ENCODE results near the gene ULBP2. TPM values are rescaled to one million over a fixed set of nuclear protein-coding genes. Genes with fewer than 3 reads are reported as not detected.
"Not testable (repeated sequence)": the region's sequence is repeated elsewhere in the genome, so short reads cannot be mapped to it uniquely, and the experiment has no call there.

The ULBP2 gene
- total RNA-seq, 1 donor from 2014 or later: 0.30 TPM

DNA sequence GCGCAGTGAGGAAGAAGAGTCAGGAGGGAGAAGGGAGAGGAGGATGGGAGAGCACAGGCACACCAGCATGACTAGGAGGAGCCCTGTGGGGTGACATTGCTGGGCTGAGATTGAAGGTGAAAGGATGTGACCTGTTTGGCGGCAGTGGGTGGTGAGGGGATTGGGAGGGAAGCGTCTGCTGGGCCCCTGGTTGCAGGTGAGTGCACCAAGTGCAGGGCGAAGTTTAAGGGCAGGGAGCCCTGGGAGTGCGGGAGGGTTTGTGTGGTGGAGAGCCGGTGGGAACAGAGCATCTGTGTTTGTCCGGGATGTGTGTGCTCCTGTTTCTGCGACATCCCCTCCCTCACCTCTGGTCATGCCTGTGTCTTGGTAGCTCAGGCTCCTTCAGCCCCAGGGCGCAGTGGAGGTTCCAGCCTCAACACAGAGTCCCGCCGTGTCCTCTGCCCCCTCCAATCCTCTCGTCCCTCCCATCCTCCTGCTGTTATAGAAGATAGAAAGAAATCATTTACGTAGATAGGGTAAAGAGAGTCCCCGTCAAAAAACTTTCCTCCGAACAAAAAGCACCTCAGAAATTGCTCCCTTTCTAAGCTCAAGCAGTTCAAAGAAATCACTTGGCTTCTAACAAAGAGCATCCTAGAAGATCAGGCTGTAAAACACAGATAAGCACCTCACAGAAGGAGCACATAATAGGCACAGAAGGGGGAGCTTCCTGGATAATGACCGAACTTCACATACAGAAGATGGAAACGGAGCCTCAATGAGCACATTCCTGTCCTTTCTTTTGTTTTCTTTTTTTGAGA is 46.9 kb downstream of the ULBP2 start:
- no peak for DNase-seq (ENCODE audit: low read depth, low spot score)
- Mint-ChIP-seq H3K27me3 (ENCODE audit: low read depth) (peaks cover 98% of the 10 kb centered on the region), H3K9me3 (peaks cover 3% of the 10 kb centered on the region), H3K4me1 (peaks cover 17% of the 10 kb centered on the region), H3K27ac (ENCODE audit: unreplicated experiment) (no peak overlapping the region), H3K36me3 (ENCODE audit: low read depth) (peaks cover 11% of the 10 kb centered on the region), H3K4me3 (no peak overlapping the region)
- no peak for TF ChIP-seq CTCF (conservative IDR thresholded peaks at IDR 0.05)

DNA sequence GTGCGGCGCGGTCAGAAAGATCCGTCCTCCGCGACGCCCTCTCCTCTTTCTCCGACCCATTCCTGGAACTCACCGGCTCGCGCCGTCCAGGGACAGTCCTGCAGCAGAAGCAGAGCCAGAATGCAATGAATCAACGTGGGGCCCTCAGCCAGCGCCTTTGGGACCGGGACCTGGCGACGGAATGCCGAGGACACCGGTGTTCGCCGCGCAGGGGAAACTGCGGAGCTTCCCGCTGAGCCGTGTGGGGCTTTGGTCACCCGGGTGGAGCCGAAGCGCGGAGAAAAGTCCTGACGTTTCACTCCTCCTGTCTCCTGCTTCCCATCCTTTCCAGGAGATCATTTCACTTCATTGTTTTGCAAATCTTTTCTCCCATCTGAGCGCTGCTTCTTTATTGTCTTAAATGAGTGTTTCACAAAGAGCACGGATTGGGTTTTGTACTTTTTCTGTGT is 48.4 kb downstream of the ULBP2 start:
- DNase-seq (ENCODE audit: low read depth, low spot score): no peak
- Mint-ChIP-seq H3K27ac (ENCODE audit: unreplicated experiment) (no peak overlapping the region), H3K4me3 (peak overlapping the region; percentile 44), H3K9me3 (peaks cover 3% of the 10 kb centered on the region), H3K27me3 (ENCODE audit: low read depth) (peaks cover 98% of the 10 kb centered on the region), H3K36me3 (ENCODE audit: low read depth) (peaks cover 11% of the 10 kb centered on the region), H3K4me1 (peaks cover 17% of the 10 kb centered on the region)
- no peak for TF ChIP-seq CTCF (conservative IDR thresholded peaks at IDR 0.05)

DNA sequence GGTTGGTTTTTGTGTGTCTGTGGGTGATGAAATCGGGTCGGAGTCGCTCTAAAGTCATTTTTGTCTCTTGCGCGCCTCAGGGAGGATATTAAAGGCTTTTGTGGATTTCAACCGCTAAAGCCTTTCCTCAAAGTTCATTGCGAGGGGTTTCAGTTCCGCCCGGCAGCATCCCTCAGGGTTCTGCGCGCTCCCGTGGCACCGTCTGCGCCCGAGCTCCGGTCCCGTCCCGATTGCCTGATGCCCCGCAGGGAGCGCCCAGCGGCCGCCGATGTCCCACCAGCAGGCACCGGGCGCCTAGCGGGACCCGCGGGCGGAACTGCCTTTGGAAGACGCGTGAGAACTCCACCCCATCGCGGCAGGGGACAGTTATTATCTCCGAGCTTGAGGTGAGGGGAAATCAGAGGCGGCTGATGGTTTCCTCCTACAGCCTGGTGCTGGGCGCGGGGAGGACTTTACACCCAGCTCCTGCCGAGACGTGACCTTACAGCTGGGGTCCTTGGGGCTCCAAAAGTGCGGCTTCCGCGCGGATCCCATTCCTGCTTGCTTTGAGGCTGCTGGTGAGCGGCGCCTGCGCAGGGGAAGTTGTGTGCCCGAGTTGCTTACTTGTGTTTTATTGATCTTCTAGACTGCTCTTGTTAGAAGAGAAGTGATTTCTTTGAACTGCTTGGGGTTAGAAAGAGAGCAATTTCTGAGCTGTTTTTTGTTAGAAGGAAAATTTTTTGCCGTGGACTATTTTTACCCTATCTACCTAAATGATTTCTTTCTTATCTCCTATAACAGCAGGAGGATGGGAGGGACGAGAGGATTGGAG is 49.1 kb downstream of the ULBP2 start:
- Mint-ChIP-seq H3K4me3 (peak overlapping the region; percentile 61), H3K36me3 (ENCODE audit: low read depth) (peaks cover 11% of the 10 kb centered on the region), H3K9me3 (peaks cover 3% of the 10 kb centered on the region), H3K27ac (ENCODE audit: unreplicated experiment) (no peak overlapping the region), H3K4me1 (peaks cover 17% of the 10 kb centered on the region), H3K27me3 (ENCODE audit: low read depth) (peaks cover 95% of the 10 kb centered on the region)
- DNase-seq (ENCODE audit: low read depth, low spot score): no peak
- TF ChIP-seq CTCF (conservative IDR thresholded peaks at IDR 0.05): no peak

- Mint-ChIP-seq H3K27me3 (ENCODE audit: low read depth) (peaks cover 91% of the 10 kb centered on the region), H3K36me3 (ENCODE audit: low read depth) (peaks cover 11% of the 10 kb centered on the region), H3K4me3 (peak overlapping the region; percentile 61), H3K4me1 (peaks cover 17% of the 10 kb centered on the region)
- not testable (repeated sequence) for H3K9me3 Mint-ChIP-seq; DNase-seq (ENCODE audit: low read depth, low spot score); H3K27ac Mint-ChIP-seq (ENCODE audit: unreplicated experiment)
Observed at GRCh38 chr6:149991472-149991795, 49.6 kb downstream of the ULBP2 start.

DNA sequence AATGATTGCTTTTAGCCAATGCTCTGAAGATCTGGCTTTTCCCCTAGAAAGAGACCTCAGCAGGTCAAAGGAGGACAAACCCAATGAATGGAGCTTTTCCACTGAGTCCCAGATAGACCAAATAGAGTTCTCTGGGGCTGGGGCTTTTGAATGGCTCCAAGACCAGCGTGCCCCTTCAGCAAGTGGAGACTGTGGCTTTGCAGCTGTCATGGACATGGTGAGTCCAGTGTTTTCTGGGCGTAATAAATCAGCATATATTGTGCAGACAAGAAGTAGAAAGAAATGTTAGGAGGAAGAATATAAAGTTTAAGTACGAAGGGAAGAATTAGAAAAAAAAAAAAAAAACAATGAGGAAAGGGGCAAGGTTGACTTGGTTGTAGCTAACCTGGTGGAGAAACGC is 50.0 kb downstream of the ULBP2 start:
- H3K4me1 Mint-ChIP-seq: peaks cover 17% of the 10 kb centered on the region
- peaks cover 11% of the 10 kb centered on the region for H3K36me3 Mint-ChIP-seq (ENCODE audit: low read depth)
- no peak overlapping the region for H3K27ac Mint-ChIP-seq (ENCODE audit: unreplicated experiment)
- no peak for DNase-seq (ENCODE audit: low read depth, low spot score)
- H3K27me3 Mint-ChIP-seq (ENCODE audit: low read depth): peaks cover 91% of the 10 kb centered on the region
- H3K9me3 Mint-ChIP-seq: peaks cover 3% of the 10 kb centered on the region
- no peak for TF ChIP-seq CTCF (conservative IDR thresholded peaks at IDR 0.05)
- H3K4me3 Mint-ChIP-seq: peak overlapping the region; percentile 61

Measured in neural crest cell (in vitro differentiated cells).